HEK293 (cell line): ENCODE measurements around the gene FBXO3.

Source experiments
- YY1 ChIP-seq: fragments of 450-650 bp; formaldehyde crosslinking; IDR thresholded peaks from 2 replicates; pipeline ENCODE4 v1.5.1; 2018; ENCODE audit warnings: missing biosample characterization, missing genetic modification characterization
- ZNF596 ChIP-seq: fragments of 450-650 bp; IDR thresholded peaks from 2 replicates; pipeline ENCODE4 v1.5.0; 2018; ENCODE audit warnings: missing biosample characterization, mild to moderate bottlenecking, missing genetic modification characterization, moderate library complexity
- ZNF670 ChIP-seq: fragments of 450-650 bp; formaldehyde crosslinking; IDR thresholded peaks from 2 replicates; pipeline ENCODE4 v1.5.1; 2016; ENCODE audit warnings: missing biosample characterization, missing genetic modification characterization, low read depth
- TF ChIP-seq, protein P1 (sequence below): fragments of 450-650 bp; formaldehyde crosslinking; IDR thresholded peaks from 2 replicates; pipeline ENCODE4 v1.5.1; 2016; ENCODE audit warnings: missing biosample characterization, missing genetic modification characterization, low read depth
- TF ChIP-seq, protein P2 (sequence below): fragments of 450-650 bp; IDR thresholded peaks from 2 replicates; pipeline ENCODE4 v1.5.1; 2018; ENCODE audit warnings: missing biosample characterization, missing genetic modification characterization
- TF ChIP-seq, protein P3 (sequence below): fragments of 450-650 bp; formaldehyde crosslinking; IDR thresholded peaks from 2 replicates; pipeline ENCODE4 v1.5.1; 2016; ENCODE audit warnings: missing biosample characterization, missing genetic modification characterization

DNA sequence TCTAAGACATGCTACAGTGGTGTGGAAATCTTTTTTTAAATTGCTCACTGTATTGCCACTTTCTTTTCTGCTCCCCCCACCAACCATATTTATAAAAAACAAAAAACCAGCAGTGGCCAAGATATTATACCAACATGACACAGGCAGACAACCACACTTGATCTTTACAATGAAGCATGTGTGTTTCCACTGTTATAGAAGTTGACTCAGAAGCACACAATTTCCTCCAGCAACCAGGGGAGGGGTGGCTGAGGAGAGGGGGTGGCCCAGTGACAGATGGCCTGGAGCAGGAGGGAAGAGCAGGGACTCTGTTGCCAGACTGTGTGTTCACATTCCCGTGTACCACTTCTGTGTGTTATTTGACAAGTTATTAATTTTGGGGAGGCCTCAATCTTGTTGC is 52.9 kb downstream of the FBXO3 start:
- no peak for TF ChIP-seq YY1
- TF ChIP-seq, protein P1, sequence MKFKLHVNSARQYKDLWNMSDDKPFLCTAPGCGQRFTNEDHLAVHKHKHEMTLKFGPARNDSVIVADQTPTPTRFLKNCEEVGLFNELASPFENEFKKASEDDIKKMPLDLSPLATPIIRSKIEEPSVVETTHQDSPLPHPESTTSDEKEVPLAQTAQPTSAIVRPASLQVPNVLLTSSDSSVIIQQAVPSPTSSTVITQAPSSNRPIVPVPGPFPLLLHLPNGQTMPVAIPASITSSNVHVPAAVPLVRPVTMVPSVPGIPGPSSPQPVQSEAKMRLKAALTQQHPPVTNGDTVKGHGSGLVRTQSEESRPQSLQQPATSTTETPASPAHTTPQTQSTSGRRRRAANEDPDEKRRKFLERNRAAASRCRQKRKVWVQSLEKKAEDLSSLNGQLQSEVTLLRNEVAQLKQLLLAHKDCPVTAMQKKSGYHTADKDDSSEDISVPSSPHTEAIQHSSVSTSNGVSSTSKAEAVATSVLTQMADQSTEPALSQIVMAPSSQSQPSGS (tag by site-specific recombination), result no peak
- no peak for TF ChIP-seq ZNF596 (tag by site-specific recombination)
- TF ChIP-seq, protein P2, sequence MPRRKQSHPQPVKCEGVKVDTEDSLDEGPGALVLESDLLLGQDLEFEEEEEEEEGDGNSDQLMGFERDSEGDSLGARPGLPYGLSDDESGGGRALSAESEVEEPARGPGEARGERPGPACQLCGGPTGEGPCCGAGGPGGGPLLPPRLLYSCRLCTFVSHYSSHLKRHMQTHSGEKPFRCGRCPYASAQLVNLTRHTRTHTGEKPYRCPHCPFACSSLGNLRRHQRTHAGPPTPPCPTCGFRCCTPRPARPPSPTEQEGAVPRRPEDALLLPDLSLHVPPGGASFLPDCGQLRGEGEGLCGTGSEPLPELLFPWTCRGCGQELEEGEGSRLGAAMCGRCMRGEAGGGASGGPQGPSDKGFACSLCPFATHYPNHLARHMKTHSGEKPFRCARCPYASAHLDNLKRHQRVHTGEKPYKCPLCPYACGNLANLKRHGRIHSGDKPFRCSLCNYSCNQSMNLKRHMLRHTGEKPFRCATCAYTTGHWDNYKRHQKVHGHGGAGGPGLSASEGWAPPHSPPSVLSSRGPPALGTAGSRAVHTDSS (tag by site-specific recombination), result no peak
- TF ChIP-seq, protein P3, sequence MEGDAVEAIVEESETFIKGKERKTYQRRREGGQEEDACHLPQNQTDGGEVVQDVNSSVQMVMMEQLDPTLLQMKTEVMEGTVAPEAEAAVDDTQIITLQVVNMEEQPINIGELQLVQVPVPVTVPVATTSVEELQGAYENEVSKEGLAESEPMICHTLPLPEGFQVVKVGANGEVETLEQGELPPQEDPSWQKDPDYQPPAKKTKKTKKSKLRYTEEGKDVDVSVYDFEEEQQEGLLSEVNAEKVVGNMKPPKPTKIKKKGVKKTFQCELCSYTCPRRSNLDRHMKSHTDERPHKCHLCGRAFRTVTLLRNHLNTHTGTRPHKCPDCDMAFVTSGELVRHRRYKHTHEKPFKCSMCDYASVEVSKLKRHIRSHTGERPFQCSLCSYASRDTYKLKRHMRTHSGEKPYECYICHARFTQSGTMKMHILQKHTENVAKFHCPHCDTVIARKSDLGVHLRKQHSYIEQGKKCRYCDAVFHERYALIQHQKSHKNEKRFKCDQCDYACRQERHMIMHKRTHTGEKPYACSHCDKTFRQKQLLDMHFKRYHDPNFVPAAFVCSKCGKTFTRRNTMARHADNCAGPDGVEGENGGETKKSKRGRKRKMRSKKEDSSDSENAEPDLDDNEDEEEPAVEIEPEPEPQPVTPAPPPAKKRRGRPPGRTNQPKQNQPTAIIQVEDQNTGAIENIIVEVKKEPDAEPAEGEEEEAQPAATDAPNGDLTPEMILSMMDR (tag by site-specific recombination), result no peak
- TF ChIP-seq ZNF670, result no peak
